Stomach (tissue), 4 donors: Measurements from ENCODE around the gene KCNAB1.

Experiments used
- EP300 ChIP-seq: sonication (generic); formaldehyde crosslinking; IDR thresholded peaks from one replicate; pipeline ENCODE4 v1.6.1; 2017; ENCODE audit warnings: antibody characterized with exemption
- POLR2A ChIP-seq, 4 donors: fragments of 450-650 bp; IDR thresholded peaks; one replicate each; pipeline ENCODE4 v1.6.1; 2016; ENCODE audit warnings: antibody characterized with exemption in 4 of 4, control low read depth in 2 of 4, mild to moderate bottlenecking in 1 of 4, moderate library complexity in 1 of 4
- TF ChIP-seq, protein P1 (sequence below), 7 experiments: fragments of 450-650 bp in 4 of 7; fragments of 200-600 bp in 3 of 7; sonication (generic) in 3 of 7; IDR thresholded peaks; one replicate each; pipeline ENCODE4 v1.5.1; 2016 to 2019; ENCODE audit warnings: antibody characterized with exemption in 7 of 7, control low read depth in 2 of 7, mild to moderate bottlenecking in 1 of 7

DNA sequence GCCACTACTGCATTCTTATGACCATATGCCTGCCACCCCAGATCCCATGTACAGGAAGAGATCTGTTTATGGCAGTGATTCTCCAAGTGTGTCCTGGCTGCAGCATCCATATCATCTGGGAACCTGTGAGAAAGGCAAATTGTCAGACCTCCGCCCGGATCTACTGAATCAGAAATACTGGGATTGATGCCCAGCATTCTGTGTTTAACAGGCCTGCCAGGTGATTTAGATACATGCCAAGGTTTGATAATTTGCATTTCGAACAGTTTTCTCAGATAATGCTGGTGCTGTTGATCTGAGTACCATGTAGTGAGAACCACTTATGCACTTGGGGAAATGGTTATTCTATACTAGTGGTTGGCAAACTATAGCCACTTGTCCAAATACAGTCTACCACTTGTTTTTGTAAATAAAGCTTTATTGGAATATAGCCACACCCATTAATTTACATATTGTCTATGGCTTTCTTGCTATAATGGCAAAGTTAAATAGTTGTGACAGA is 269.1 kb downstream of the KCNAB1 start:
- TF ChIP-seq, protein P1, sequence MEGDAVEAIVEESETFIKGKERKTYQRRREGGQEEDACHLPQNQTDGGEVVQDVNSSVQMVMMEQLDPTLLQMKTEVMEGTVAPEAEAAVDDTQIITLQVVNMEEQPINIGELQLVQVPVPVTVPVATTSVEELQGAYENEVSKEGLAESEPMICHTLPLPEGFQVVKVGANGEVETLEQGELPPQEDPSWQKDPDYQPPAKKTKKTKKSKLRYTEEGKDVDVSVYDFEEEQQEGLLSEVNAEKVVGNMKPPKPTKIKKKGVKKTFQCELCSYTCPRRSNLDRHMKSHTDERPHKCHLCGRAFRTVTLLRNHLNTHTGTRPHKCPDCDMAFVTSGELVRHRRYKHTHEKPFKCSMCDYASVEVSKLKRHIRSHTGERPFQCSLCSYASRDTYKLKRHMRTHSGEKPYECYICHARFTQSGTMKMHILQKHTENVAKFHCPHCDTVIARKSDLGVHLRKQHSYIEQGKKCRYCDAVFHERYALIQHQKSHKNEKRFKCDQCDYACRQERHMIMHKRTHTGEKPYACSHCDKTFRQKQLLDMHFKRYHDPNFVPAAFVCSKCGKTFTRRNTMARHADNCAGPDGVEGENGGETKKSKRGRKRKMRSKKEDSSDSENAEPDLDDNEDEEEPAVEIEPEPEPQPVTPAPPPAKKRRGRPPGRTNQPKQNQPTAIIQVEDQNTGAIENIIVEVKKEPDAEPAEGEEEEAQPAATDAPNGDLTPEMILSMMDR (IDR thresholded peaks at IDR 0.05) = no peak
- TF ChIP-seq EP300 = no peak
- no peak for TF ChIP-seq POLR2A (IDR thresholded peaks at IDR 0.05)
